H1 (cell line): ENCODE results near the gene RHEB. TPM values are rescaled to one million over a fixed set of nuclear protein-coding genes. Genes with fewer than 3 reads are reported as not detected.

Source experiments
- ATF3 ChIP-seq: IDR thresholded peaks from 2 replicates; pipeline ENCODE4 v1.6.1; 2011; ENCODE audit warnings: low read depth, mild to moderate bottlenecking, low read length; ENCODE audit not compliant: insufficient read depth
- BACH1 ChIP-seq: IDR thresholded peaks from 2 replicates; pipeline ENCODE4 v1.6.1; 2012; ENCODE audit warnings: low read length, improper control_type of control experiment
- BCL11A ChIP-seq, 2 experiments: IDR thresholded peaks; one replicate each; pipeline ENCODE4 v1.6.1; 2011; ENCODE audit warnings: low read depth in 2 of 2, low read length in 2 of 2, mild to moderate bottlenecking in 2 of 2
- CBX5 ChIP-seq: fragments of 300-800, 300-1000 bp; sonication (generic); IDR thresholded peaks from 2 replicates; pipeline ENCODE4 v1.7.1; 2016; ENCODE audit warnings: antibody characterized with exemption, low read length, low read depth
- CEBPB ChIP-seq: IDR thresholded peaks from 2 replicates; pipeline ENCODE4 v1.6.1; 2012; ENCODE audit warnings: low read depth, low read length
- CTCF ChIP-seq, 3 experiments: IDR thresholded peaks; 1 replicate in 2 of 3; 2 replicates in 1 of 3; pipeline versions ENCODE4 v1.5.1 to v1.6.1; 2011; ENCODE audit warnings: low read length in 3 of 3, mild to moderate bottlenecking in 3 of 3, inconsistent platforms in 2 of 3, low read depth in 1 of 3, moderate library complexity in 1 of 3; ENCODE audit not compliant: insufficient read depth in 1 of 3; ENCODE audit errors: control extremely low read depth in 1 of 3
- KDM5A ChIP-seq: fragments of 200-600 bp; IDR thresholded peaks from 2 replicates; pipeline ENCODE4 v1.7.1; 2012; ENCODE audit warnings: mild to moderate bottlenecking, low read length, inconsistent platforms, mixed read lengths
- NANOG ChIP-seq: IDR thresholded peaks from 2 replicates; pipeline ENCODE4 v1.6.1; 2011; ENCODE audit warnings: low read length, low read depth, mild to moderate bottlenecking, inconsistent platforms; ENCODE audit not compliant: insufficient read depth, poor library complexity, severe bottlenecking
- ZNF274 ChIP-seq: IDR thresholded peaks from 2 replicates; pipeline ENCODE4 v1.7.0; 2012; ENCODE audit warnings: low read length, borderline replicate concordance; ENCODE audit errors: extremely low read depth
- polyA plus RNA-seq, 7 experiments: library from polyadenylated mRNA; depleted of rRNA in 3 of 7; stranded (reverse) in 5 of 7; unstranded in 2 of 7; fragments of >200 nt in 5 of 7; fragments of 200-250 nt in 2 of 7; gene quantifications; 1 replicate in 5 of 7; 2 replicates in 1 of 7; 4 replicates in 1 of 7; pipeline versions ENCODE4 v1.2.1 to v1.2.3, GENCODE V29; 2011 to 2013; ENCODE audit warnings: missing spikeins in 2 of 7, mixed read lengths in 2 of 7
- total RNA-seq: library from RNA; stranded (reverse); fragmentation: NEBNext Ultra II Directional; extraction: Animal tissue kit (Norgen Biotek cat#: 25700); gene quantifications from 2 replicates; pipeline ENCODE4 v1.2.1, GENCODE V29; 2021
- TF ChIP-seq, protein P1 (sequence below): IDR thresholded peaks from 2 replicates; pipeline ENCODE4 v1.6.1; 2012; ENCODE audit warnings: inconsistent platforms
- TF ChIP-seq, protein P2 (sequence below): IDR thresholded peaks from 2 replicates; pipeline ENCODE4 v1.6.1; 2012; ENCODE audit warnings: low read length, inconsistent platforms

Gene RHEB
- total and polyA plus RNA-seq, 2 of the 8 experiments (the other 6 are each of a cell fraction or from before 2014, with no cell fraction given) = 60.8 to 132 TPM

DNA sequence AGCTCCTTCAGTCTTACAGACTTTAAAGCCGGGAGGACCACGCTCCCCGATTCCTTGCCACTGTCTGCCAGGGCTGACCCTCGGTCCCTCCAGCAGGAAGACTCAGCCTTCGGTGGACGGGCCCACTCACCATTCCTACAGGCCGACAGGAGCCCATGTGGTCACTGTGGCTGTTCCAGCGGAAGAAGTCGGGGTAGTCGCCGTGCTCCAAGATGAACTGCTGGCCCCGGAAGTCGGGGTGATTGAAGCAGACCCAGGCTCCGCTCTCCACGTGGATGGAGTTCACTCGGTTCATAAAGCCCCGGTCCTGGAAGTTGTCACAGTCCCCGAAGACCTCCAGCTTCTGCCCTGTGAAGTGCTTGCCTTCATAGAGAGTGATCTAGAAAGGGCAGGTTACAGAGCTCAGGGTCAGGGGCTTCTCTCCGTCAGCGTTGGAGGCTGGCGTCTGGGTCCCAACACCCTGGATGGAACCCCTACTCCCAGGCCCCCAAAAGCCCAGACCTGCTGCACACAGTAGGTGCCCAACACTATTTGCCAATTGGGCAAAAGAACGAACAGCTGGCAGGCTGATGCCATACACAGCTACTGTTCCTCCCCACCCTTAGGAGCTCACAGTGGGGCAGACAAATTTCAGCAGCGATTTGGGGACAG is 81.7 kb downstream of the RHEB start (continued):
- TF ChIP-seq CTCF (IDR thresholded peaks at IDR 0.05; ENCODE audit: control extremely low read depth in 1 of 3, insufficient read depth in 1 of 3, low read depth in 1 of 3, low read length in 3 of 3) (no peak), NANOG (no peak), BCL11A (IDR thresholded peaks at IDR 0.05; ENCODE audit: low read depth in 2 of 2, low read length in 2 of 2) (no peak), BACH1 (no peak), ATF3 (no peak), ZNF274 (no peak), CBX5 (no peak), CEBPB (no peak), KDM5A (no peak)
- TF ChIP-seq, protein P1, sequence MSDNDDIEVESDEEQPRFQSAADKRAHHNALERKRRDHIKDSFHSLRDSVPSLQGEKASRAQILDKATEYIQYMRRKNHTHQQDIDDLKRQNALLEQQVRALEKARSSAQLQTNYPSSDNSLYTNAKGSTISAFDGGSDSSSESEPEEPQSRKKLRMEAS = no peak
- TF ChIP-seq, protein P2, sequence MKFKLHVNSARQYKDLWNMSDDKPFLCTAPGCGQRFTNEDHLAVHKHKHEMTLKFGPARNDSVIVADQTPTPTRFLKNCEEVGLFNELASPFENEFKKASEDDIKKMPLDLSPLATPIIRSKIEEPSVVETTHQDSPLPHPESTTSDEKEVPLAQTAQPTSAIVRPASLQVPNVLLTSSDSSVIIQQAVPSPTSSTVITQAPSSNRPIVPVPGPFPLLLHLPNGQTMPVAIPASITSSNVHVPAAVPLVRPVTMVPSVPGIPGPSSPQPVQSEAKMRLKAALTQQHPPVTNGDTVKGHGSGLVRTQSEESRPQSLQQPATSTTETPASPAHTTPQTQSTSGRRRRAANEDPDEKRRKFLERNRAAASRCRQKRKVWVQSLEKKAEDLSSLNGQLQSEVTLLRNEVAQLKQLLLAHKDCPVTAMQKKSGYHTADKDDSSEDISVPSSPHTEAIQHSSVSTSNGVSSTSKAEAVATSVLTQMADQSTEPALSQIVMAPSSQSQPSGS = no peak
